ENCODE measurements around the gene FMN2.
"Not testable (repeated sequence)": the region's sequence is repeated elsewhere in the genome, so short reads cannot be mapped to it uniquely, and the experiment has no call there.

The FMN2 gene

DNA sequence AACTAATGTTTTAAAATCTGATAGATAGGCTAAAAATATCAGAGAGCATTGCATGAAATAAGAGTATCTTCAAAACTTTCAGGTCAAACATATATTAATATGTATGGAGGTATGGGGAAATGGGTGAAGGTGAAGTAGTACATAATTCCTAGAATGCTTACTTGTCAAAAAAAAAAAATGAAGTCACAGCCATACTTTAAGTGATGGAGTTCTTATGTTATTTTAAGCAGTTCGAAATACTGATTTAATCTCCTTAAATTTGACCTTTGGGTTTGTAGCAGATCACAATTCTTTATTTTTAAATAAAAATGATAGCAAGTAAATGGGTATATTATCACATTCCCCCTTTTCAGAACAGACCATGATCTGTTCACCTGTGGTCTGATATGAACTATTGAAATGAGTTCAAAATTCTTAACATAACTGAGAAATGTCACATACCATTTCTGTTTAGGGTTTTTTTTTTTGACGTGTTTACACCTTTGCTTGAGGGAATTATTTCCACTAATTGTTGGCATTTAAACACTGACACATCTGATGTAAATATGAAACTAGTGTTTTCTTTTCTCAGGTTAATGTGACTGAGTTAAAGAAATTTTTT is 300.1 kb downstream of the FMN2 start:
- no peak for DNase-seq

DNA sequence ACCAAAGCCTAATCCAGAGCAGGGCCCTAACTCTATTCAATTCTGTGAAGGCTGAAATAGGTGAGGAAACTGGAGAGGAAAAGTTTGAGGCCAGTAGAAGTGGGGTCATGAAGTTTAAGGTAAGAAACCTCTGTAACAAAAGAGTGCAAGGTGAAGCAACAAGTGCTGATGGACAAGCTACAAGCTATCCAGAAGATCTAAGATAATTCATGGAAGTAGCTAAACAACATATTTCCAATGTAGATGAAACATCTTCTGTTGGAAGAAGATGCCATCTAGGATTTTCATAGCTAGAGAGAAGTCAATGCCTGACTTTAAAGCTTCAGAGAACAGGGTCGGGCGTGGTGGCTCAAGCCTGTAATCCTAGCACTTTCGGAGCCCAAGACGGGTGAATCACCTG is 302.7 kb downstream of the FMN2 start:
- no peak for DNase-seq

DNA sequence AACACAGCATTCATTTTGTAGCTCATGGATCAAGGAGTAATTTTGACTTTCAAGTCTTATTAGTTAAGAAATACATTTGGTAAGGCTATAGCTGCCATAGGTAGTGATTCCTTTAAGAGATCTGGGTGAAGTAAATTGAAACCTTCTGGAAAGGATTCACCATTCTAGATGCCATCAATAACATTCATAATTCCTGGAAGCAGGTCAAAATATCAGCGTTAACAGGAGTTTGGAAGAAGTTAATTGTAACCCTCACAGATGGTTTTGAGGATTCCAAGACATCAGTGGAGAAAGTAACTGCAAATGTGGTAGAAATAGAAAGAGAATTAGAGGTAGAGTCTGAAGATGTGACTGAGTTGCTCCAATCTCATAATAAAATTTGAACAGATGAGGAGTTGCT is 303.7 kb downstream of the FMN2 start:
- DNase-seq, result no peak

DNA sequence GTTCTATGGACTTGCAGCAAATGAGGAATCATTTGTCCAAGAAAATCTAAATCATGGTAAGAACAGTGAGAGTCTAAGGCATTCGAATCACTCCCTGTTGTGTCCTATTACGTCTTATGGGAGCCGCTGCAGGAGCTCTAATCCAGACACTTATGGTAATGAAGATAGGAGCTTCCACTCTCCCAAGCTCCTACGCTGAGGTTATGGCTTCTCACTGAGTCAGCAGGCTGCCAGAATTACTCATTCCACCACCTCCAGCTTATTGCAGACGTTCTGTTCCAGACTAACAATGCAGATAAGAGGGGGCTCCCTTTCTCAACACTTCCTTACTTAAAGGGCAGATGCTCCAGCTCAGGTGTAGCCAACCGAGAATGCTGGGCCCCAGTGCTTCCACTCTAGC is 307.7 kb downstream of the FMN2 start:
- DNase-seq, result no peak

DNA sequence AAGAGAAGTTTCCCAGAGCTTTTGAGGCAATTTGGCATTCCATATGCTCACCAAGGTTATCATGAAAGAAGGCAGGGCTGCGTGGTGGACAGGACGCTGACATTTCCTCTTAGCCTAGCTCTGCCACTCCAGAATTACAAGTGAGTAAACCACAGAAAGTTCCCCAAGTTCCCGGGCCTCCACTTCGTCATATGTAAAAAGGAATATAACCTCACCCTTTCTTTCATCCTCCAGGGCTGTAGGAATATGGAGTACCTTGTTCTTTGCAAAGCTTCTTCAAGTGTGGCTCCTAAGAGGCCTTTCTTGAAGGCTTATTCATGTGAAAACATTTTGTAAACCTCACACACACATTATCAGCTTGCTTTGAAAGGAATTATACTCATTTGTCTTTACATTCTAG is 310.0 kb downstream of the FMN2 start:
- DNase-seq, result no peak

DNA sequence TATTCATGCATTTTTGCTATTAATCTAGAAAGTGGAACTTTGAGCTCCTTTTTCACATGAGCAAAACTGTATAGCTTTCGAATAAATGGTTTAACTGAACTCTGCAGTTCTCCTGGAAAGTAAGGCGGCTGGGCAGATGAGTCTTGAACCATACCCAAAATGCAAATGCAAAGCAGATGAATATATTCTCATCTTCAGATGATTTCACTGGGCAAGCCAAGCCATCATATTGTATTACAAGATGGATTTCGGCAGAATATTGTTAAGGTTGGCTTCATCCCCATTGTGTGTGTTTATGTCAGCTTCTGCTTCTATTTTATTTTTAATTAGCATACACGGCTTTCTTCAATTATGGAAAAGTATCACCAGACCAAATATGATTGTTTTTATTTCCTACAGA is 310.6 kb downstream of the FMN2 start:
- DNase-seq, result no peak

DNA sequence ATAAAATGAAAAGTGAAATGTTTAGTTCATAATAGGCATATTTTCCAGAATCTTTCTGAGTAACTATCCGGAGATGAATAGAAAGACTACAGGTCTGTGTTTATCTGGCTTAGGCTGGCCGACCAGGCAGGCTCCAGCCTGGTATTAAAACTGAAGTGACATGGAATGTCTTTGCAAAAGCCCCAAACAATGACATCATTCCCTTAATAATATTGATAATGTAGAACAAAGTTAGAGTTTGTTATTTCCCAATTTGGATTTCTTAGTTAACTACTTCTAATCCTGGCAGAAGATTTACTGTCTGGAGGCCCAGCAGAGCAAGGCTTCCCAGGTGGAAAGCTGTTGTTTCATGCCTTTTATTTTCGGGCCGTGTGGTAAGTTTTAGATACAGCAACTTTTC is 312.6 kb downstream of the FMN2 start:
- no peak for DNase-seq

DNA sequence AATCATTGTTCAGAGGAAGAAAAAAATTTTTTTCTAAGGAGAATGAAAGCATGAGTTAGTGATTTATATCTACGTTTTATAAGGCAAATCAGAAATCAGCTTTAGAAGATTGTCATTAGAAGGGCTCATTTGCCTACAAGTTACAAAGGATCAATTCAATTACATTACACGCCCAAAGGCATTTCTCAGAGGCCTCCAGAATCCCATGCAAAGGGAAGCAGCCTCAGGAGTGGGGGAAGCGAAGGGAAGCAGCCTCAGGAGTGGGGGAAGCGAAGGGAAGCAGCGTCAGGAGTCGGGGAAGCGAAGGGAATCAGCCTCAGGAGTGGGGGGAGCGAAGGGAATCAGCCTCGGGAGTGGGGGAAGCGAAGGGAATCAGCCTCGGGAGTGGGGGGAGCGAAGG is 314.1 kb downstream of the FMN2 start:
- no peak for DNase-seq

DNA sequence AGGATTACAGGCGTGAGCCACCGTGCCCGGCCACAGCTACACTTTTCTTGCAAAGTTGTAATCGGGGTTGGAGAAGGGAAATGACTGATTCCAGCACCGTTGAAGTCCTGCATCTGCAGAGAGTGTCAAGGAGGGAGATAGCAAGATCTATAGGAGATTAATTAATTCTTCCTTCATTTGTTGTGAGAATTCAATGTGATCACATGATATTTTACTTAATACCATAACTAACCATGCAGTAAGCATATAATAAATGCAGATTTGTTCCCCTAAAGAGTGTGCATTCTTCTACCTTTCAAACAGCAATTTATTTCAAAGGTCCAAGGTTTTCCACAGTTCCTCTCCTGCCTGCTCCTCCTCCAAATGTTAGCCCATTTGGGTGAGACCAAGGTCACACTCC is 315.7 kb downstream of the FMN2 start:
- DNase-seq, result no peak

DNA sequence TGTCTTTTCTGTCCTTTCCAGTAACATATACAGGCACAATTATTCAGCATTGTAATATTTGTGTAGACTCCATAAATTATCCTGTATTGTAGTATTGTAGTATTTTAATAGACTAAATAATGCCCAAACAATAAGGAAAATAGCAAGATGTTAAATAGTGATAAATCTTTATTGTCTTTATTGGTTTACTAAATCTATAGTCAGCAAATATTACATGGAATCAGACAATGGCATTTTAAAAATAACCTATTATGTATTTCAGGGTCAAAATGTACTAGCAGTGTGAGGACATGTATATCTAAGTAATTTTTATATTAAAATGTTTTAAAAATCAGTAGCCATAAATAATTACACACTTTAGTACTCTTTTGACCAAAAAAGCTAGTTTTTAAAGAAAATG is 317.9 kb downstream of the FMN2 start:
- DNase-seq, result no peak

DNA sequence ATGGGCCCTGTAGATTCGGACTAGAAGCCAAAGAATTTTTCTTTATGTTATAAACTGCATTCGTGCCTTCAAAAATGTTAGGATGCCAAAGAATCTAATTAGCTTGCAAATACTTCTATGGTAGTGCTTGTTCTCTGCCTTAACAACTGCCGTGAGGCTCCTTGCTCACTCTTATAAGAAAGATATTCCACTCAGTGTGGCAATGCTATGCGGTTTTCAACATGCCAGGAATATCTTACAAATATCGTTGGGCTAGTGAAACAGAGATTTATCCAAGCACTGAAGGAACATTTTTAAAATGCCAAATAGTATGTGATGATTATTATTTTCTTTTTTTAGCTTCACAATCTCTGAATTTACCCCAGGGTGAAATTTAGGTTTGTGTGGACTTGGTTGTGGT is 322.0 kb downstream of the FMN2 start:
- DNase-seq, result no peak

DNA sequence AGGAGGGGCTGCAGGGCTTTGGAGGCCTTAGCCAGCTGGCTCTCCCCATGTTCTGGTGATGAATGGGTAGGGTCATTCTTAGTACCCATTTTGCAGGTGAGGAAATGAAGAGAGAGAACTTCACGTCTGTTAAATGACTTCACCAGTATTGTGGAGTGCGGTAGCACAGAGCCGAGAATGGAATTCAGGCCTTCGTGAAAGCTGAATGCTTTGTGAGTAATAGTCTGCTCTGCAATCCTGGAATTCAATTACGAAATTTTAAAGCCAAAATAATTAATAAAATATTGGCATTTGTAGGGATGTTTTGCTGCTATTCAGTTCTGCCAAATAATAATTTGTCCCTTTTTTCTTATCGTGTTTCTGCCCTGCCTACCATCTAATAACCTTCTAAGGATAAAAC is 322.6 kb downstream of the FMN2 start:
- DNase-seq, result no peak

DNA sequence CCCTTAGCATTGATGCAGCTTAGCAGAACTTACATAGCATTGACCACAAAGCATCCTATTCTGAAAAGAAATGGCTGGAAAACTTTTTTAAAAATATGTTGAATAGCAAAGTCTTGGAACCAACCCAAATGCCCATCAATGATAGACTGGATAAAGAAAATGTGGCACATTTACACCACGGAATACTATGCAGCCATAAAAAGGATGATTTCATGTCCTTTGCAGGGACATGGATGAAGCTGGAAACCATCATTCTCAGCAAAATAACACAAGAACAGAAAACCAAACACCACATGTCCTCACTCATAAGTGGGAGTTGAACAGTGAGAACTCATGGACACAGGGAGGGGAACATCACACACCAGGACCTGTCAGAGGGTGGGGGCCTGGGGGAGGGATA is 323.3 kb downstream of the FMN2 start:
- not testable (repeated sequence) for DNase-seq

DNA sequence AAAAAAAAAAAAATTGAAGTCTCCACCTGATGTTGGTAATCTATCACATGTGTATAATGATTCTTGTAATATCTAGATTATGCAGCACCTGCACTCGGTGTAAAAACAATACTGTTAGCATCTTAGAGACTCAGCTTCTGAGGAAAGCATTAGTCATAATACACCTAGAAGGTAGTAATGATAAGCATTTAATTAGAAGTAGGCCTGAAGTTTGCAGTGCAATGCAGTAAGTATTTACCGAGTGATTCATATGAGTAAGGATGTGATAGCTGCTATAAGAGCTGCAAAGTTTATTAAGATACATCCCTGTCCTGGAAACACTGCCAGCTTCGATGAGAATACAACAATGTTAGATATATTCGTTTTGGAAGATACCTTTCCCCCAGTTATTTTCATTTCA is 323.8 kb downstream of the FMN2 start:
- no peak for DNase-seq

DNA sequence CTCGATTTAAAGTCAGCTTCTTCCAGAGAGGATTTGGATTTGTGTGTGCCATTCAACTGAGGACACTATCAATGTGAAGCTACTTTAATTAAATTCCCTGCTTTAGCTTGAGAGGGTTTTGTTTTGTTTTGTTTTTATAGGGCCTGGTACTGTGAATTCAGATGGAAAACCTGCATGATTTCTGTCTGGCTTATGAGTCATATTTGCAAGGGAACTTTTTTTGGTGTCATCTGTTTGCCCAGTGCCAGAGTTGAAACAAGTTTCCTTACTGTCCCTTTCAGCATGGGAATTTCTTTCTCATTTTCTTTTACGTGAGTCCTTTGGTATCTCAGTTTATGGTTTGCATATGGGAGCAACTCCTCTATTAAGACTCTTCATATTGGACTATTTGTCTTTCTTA is 325.6 kb downstream of the FMN2 start:
- no peak for DNase-seq

DNA sequence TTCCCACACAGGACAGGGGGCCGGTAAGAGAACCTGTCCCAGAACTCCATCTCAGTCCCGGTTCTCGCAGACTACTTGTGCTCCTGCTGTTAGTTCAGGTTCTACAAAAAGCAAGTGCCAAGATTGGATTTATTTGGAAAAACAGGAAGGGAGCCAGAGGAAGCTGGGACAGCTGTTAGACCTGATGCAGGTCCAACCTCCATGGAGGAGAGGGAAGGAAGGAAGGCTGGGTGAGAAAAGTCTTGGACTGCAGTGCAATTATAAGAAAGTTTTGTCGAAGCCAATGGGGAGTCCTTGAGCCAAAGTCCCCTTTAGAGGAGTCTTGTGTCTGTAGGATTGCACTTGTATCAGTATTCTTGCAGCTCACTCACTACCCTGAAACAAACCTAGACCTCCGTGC is 329.1 kb downstream of the FMN2 start:
- no peak for DNase-seq

DNA sequence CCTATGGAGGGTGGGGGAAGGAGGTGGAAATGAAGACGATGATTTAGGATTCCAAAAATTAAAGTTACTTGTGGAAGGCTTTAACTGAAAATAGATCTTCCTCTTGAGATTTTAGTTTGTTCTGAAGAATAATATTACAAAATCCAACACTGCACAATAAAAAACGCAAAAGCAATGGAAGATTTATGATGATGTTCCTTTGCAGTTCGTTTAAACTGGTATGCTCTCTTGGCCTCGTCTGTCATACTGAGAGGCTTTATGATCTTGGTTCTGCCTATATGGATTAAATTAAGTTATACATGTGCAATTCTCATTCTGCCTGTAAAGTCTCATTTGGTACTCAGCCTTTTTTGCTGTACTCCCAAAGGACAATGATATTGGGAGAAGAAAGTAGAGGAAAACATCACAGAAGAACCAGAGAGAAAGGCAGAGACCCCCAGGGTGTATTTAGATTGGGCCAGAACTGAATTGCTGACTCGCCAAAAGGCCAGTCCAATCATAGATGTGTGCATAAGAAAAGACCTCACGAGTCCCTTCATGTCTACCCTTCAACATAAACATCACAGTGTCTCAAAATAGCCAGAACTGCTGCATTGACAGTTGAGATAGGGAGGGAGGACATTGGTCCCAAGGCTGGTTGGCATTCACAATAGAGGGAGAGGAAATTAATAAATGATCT is 331.7 kb downstream of the FMN2 start:
- no peak for DNase-seq

DNA sequence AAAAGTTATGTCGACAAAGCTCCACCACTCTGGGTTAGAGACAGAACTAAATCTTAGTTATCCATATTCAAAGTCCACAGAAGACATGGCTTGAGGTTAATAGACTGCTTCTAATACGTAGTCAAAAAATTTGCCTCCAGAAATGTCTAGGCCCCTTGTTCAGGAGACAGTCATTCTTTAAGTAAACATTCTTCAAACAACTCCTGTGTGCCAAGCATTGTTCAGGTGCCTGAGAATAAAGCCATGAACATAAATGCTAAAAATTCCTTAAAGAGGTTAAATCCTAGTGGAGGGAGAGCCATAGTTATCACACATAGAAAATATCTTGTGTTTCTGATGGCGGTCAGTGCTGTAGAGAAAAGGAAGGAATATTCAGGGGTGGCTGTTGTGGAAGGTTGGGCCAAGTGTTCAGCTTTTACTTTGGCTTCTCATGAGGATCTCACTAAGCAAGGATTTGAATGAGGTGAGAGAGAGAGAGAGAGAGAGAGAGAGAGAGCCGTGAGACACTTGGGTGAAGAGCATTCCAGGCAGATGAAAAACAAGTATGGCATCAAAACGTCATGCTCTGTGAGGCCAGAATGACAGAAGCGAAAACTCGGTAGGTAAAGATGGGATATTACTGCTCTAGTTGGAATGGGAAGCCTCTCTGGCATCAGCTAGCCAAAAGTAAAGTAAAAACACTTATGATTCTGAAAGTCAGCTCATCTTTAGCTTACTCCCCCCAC is 333.2 kb downstream of the FMN2 start:
- DNase-seq, result no peak

DNA sequence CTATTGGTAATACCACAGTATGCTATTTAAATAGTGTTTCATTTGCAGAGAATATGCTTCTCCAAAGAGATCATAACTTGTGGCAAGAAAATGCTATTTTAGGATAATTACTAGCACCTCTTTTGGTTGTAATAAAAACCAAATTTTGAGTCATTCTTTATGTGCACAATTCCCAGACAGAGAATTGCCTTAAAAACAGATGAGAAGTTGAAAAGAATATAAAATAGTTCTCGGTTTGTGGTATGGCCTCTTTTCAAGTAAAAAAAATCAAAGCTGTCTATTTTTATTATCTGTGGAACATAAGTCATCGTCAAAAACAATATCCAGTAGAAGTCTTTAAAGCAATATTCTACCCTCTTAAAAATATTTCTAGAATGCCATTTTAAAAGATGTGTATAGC is 334.4 kb downstream of the FMN2 start:
- no peak for DNase-seq

DNA sequence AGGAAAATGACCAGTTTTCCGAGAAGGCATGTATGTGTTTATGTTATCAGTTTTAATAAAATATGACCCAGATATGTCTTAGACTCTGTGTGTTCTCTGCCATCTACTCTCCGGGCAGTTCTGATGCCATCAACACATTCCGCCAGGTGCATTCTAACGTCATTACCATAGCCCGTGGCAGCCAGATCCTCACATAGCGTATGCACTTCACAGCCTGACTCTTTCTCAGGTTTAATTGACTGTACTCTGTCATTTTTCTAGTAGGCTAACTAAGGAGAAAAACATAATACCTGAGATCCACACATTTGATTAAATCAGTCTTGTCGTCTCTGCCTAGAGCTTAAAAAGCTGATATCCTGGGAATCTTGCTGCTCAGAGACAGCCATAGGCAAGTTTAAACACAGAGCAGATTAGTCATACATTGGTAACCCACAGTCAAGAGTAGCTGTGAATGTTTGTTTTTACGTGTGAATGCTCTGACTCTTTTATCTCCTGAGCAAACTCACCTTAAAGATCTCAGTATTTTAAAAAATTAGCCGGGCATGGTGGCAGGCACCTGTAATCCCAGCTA is 344.4 kb downstream of the FMN2 start:
- DNase-seq, result no peak

DNA sequence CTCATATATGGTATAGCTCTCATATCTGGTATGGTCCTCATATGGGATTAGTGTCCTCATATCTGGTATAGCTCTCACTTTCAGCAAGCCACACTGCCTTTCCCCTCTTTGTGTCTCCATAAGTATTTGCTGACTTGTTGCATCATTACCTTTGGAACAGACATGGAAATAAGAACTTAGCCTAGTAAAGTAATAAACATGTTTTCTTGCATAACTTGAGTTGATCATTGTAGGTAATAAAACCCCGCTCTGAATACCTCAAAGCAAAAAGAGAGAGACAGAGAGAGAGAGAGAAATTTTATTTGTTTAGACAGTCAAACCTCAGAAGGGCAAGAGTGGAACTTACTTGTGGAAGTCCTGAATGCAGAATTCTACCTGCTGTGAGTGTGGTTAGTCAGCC is 350.0 kb downstream of the FMN2 start:
- no peak for DNase-seq

DNA sequence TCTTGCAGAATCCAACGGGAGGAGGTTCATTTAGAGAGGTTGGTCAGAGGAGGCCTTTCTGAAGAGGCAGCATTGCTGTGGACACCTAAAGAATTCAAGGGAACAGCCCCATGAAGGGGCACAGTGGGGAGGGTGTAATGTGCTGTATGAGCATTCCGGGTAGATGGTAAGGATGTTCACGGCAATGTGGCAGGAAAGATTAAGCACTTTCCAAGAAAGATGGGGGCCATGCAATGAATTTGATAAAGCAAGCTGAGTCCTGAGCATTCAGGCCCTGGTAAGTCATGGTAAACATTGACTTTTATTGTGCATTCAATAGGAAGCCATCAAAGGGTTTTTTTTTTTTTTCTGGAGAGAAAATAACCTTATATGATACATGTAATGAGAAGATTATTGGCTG is 353.7 kb downstream of the FMN2 start:
- no peak for DNase-seq

DNA sequence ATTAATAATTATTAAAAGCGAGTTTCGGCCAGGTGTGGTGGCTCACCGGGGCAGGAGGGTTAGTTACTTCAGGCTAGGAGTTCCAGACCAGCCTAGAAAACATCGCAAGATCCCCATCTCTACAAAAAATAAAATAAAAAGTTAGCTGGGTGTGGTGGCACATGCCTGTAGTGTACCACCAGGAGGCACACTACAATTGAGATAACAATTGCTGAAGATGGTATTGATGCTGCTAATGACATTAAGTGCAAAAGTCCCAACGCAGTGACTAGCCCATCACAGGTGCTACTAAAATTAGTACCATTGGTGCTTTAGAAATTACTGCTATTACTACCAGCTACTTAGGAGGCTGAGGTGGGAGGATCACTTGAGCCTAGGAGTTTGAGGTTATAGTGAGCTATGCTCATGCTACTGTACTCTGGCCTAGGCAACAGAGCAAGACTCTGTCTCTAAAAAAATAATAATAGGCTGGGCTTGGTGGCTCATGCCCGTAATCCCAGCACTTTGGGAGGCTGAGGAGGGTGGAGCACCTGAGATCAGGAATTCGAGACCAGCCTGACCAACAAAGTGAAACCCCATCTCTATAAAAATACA is 363.6 kb downstream of the FMN2 start:
- DNase-seq, result no peak

DNA sequence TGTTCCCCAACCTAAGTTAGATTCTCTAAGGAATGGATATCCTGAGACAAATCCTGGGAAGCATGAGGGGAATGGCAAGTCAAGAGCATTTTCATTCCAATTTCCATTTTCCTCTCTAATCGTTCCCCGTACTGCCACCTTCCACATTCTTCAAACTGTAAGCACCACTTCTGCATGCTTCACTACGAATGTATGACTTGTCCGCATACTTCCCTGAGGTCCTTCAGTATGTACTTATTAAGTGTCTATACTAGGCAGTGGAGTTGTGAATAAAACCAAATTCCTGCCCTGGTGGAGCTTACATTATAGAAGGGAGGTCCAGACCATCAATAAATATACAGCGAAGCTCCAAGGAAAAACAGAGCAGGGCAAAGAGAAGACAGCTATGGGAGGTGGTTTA is 365.5 kb downstream of the FMN2 start:
- DNase-seq, result no peak
